Upper lobe of left lung (tissue), 6 donors: ENCODE results near the gene UPK3A. TPM values are rescaled to one million over a fixed set of nuclear protein-coding genes. Genes with fewer than 3 reads are reported as not detected.
"Not testable (repeated sequence)": the region's sequence is repeated elsewhere in the genome, so short reads cannot be mapped to it uniquely, and the experiment has no call there.

ENCODE experiments used
- ATAC-seq, 2 donors: fragments of 200-7000 bp; cut with Tn5 transposase; one replicate each; pipeline ENCODE4 v1.9.1; 2022; ENCODE audit warnings: mild to moderate bottlenecking in 2 of 2, moderate library complexity in 2 of 2; ENCODE audit not compliant: low FRiP score in 2 of 2
- DNase-seq, 2 donors: peaks; one replicate each; pipeline ENCODE4 v3.0.0-alpha.2; 2019 to 2020
- H3K27ac ChIP-seq, 4 donors: fragments of 200-600 bp; sonication (generic); one replicate each; pipeline ENCODE4 v1.5.1; 2016 to 2019
- H3K27me3 ChIP-seq, 4 donors: fragments of 200-600 bp; sonication (generic); one replicate each; pipeline ENCODE4 v1.5.1; 2017 to 2019
- H3K36me3 ChIP-seq, 4 donors: fragments of 200-600 bp; sonication (generic); one replicate each; pipeline ENCODE4 v1.5.1; 2016 to 2019
- H3K4me1 ChIP-seq, 4 donors: fragments of 200-600 bp; sonication (generic); one replicate each; pipeline ENCODE4 v1.5.1; 2018 to 2019
- H3K4me3 ChIP-seq, 4 donors: fragments of 200-600 bp; sonication (generic); one replicate each; pipeline ENCODE4 v1.5.1; 2017 to 2019; ENCODE audit warnings: mild to moderate bottlenecking in 2 of 4, moderate library complexity in 1 of 4
- H3K9me3 ChIP-seq, 4 donors: fragments of 200-600 bp; sonication (generic); one replicate each; pipeline ENCODE4 v1.5.1; 2018 to 2019
- CTCF ChIP-seq, 6 experiments: fragments of 450-650 bp in 4 of 6; fragments of 200-600 bp in 2 of 6; sonication (generic) in 2 of 6; IDR thresholded peaks; one replicate each; pipeline ENCODE4 v1.5.1; 2016 to 2019; ENCODE audit warnings: antibody characterized with exemption in 6 of 6
- EP300 ChIP-seq, 4 donors: sonication (generic); formaldehyde crosslinking; IDR thresholded peaks; one replicate each; pipeline ENCODE4 v1.5.1; 2017; ENCODE audit warnings: antibody characterized with exemption in 4 of 4, control low read depth in 2 of 4
- POLR2A ChIP-seq, 4 donors: fragments of 450-650 bp; IDR thresholded peaks; one replicate each; pipeline ENCODE4 v1.5.1; 2016 to 2017; ENCODE audit warnings: antibody characterized with exemption in 4 of 4, mild to moderate bottlenecking in 2 of 4
- POLR2AphosphoS5 ChIP-seq, 2 donors: sonication (generic); formaldehyde crosslinking; IDR thresholded peaks; one replicate each; pipeline ENCODE4 v1.5.1; 2017; ENCODE audit warnings: antibody characterized with exemption in 2 of 2
- WGBS, 2 donors: methylation state at CpG; one replicate each; pipeline ENCODE4 v1.1.5; 2017 to 2018; 5-methylcytosine and 5-hydroxymethylcytosine counted together
- total RNA-seq, 6 donors: library from RNA; depleted of rRNA in 4 of 6; stranded (reverse); fragments of >200 nt in 4 of 6; gene quantifications; one replicate each; pipeline versions ENCODE4 v1.1.0 to v1.2.1, GENCODE V29; 2016 to 2021
- donor health status: DM: no; HTN: no; CAD: no; lungs with moderate emphysema.
- donor health status: DM: no; HTN: yes; CAD: no; lungs with severe emphysema.

UPK3A gene
- total RNA-seq, 6 donors from 2014 or later = 0.44 TPM; not detected in 5

- Histone ChIP-seq H3K36me3 (no peaks in the 10 kb centered on the region), H3K27me3 (no peaks in the 10 kb centered on the region), H3K4me3 (no peak overlapping the region), H3K4me1 (peaks cover 0 to 12% (median 7%) of the 10 kb centered on the region in 4 donors), H3K9me3 (no peaks in the 10 kb centered on the region), H3K27ac (peak overlapping the region in 1 of 4 donors; percentile 1)
- no peak for ATAC-seq
- no peak for TF ChIP-seq POLR2AphosphoS5 (IDR thresholded peaks at IDR 0.05)
- TF ChIP-seq POLR2A (IDR thresholded peaks at IDR 0.05) = no peak
- no peak for TF ChIP-seq EP300 (IDR thresholded peaks at IDR 0.05)
- no peak for TF ChIP-seq CTCF (IDR thresholded peaks at IDR 0.05)
- WGBS, 2 donors = 56 to 63% methylated on average over 8 of the region's 8 CpGs
- no peak for DNase-seq
Measured at GRCh38 chr22:45248832-45249561, 35.8 kb upstream of the UPK3A start.

- H3K27me3 ChIP-seq = no peaks in the 10 kb centered on the region
- H3K4me3 ChIP-seq = no peak overlapping the region
- no peak for DNase-seq
- ATAC-seq = no peak
- 63 to 84% methylated on average over 8 of the region's 8 CpGs for WGBS, 2 donors
- H3K36me3 ChIP-seq = no peaks in the 10 kb centered on the region
- H3K9me3 ChIP-seq = no peaks in the 10 kb centered on the region
- no peak overlapping the region for H3K27ac ChIP-seq
- no peak for TF ChIP-seq POLR2A (IDR thresholded peaks at IDR 0.05)
- no peak for TF ChIP-seq POLR2AphosphoS5 (IDR thresholded peaks at IDR 0.05)
- H3K4me1 ChIP-seq = peaks cover 0 to 2% (median 0%) of the 10 kb centered on the region in 4 donors
Measured at GRCh38 chr22:45251825-45252224, 32.9 kb upstream of the UPK3A start.

- Histone ChIP-seq H3K27me3 (no peaks in the 10 kb centered on the region), H3K4me3 (no peak overlapping the region), H3K4me1 (no peaks in the 10 kb centered on the region), H3K9me3 (no peaks in the 10 kb centered on the region), H3K27ac (no peak overlapping the region), H3K36me3 (no peaks in the 10 kb centered on the region)
- no peak for DNase-seq
- WGBS, 2 donors = 81 to 83% methylated on average over 9 to 10 of the region's 10 CpGs
- ATAC-seq = no peak
- TF ChIP-seq POLR2A (IDR thresholded peaks at IDR 0.05) = no peak
- no peak for TF ChIP-seq CTCF (IDR thresholded peaks at IDR 0.05)
- no peak for TF ChIP-seq EP300 (IDR thresholded peaks at IDR 0.05)
- no peak for TF ChIP-seq POLR2AphosphoS5 (IDR thresholded peaks at IDR 0.05)
Measured at GRCh38 chr22:45253039-45253641, 31.6 kb upstream of the UPK3A start.

GRCh38 chr22:45254388-45254787 is 30.4 kb upstream of the UPK3A start:
- no peak overlapping the region for H3K4me3 ChIP-seq
- DNase-seq = no peak
- WGBS, 2 donors = 93 to 94% methylated on average over 7 of the region's 7 CpGs
- H3K27ac ChIP-seq = peak overlapping the region in 1 of 4 donors; percentile 61
- no peak for ATAC-seq
- TF ChIP-seq POLR2AphosphoS5 (IDR thresholded peaks at IDR 0.05) (no peak), POLR2A (IDR thresholded peaks at IDR 0.05) (no peak), CTCF (IDR thresholded peaks at IDR 0.05) (no peak), EP300 (IDR thresholded peaks at IDR 0.05) (no peak)
- no peaks in the 10 kb centered on the region for H3K36me3 ChIP-seq
- H3K27me3 ChIP-seq = no peaks in the 10 kb centered on the region
- H3K4me1 ChIP-seq = no peaks in the 10 kb centered on the region
- H3K9me3 ChIP-seq = no peaks in the 10 kb centered on the region

GRCh38 chr22:45254789-45255278 is 29.9 kb upstream of the UPK3A start:
- TF ChIP-seq POLR2A (IDR thresholded peaks at IDR 0.05) (no peak), EP300 (IDR thresholded peaks at IDR 0.05) (no peak), CTCF (IDR thresholded peaks at IDR 0.05) (no peak), POLR2AphosphoS5 (IDR thresholded peaks at IDR 0.05) (no peak)
- DNase-seq = no peak

GRCh38 chr22:45257941-45258340 is 26.8 kb upstream of the UPK3A start:
- H3K4me3 ChIP-seq, H3K27ac ChIP-seq, ATAC-seq, H3K4me1 ChIP-seq, H3K36me3 ChIP-seq, DNase-seq, H3K9me3 ChIP-seq, H3K27me3 ChIP-seq: not testable (repeated sequence)
- WGBS, 2 donors = 97% methylated on average over 3 to 4 of the region's 4 CpGs

More at GRCh38 chr22:45254789-45255278, 29.9 kb upstream of the UPK3A start:
- no peak for ATAC-seq
- Histone ChIP-seq H3K27me3 (no peaks in the 10 kb centered on the region), H3K4me1 (no peaks in the 10 kb centered on the region), H3K4me3 (no peak overlapping the region), H3K27ac (peak overlapping the region in 1 of 4 donors; percentile 61), H3K36me3 (no peaks in the 10 kb centered on the region), H3K9me3 (no peaks in the 10 kb centered on the region)
- WGBS, 2 donors = 73 to 81% methylated on average over 5 to 6 of the region's 6 CpGs
